NCI-H2081 treated with DMSO at 0.1 percent for 48 hours (cell line): ENCODE measurements around the gene S100A10.

Experiments
- DNase-seq: peaks from one replicate; lab custom pipeline; 2025; lab: John Stamatoyannopoulos, UW

Gene S100A10

GRCh38 chr1:152013664-152014237 is 20.1 kb upstream of the S100A10 start:
- DNase-seq = no peak

GRCh38 chr1:152009691-152010090 is 16.0 kb upstream of the S100A10 start:
- DNase-seq = no peak

GRCh38 chr1:152007047-152007446 is 13.4 kb upstream of the S100A10 start:
- no peak for DNase-seq

GRCh38 chr1:152005360-152005912 is 11.8 kb upstream of the S100A10 start:
- DNase-seq = no peak

GRCh38 chr1:152003846-152004442 is 10.3 kb upstream of the S100A10 start:
- DNase-seq = no peak

GRCh38 chr1:152002960-152003359 is 9.3 kb upstream of the S100A10 start:
- no peak for DNase-seq

GRCh38 chr1:152001631-152002584 is 8.2 kb upstream of the S100A10 start:
- peak; percentile 37 for DNase-seq

GRCh38 chr1:152000964-152001630 is 7.4 kb upstream of the S100A10 start:
- no peak for DNase-seq

GRCh38 chr1:151998611-151999362 is 5.1 kb upstream of the S100A10 start:
- DNase-seq = no peak

GRCh38 chr1:151997284-151997570 is 3.6 kb upstream of the S100A10 start:
- no peak for DNase-seq

GRCh38 chr1:151995774-151996173 is 2.1 kb upstream of the S100A10 start:
- no peak for DNase-seq

GRCh38 chr1:151994956-151995355 is 1.3 kb upstream of the S100A10 start:
- no peak for DNase-seq

- DNase-seq = no peak
Measured at GRCh38 chr1:151993084-151993733, 450 bp downstream of the S100A10 start.

GRCh38 chr1:151992303-151993083 is 1.2 kb downstream of the S100A10 start:
- no peak for DNase-seq

GRCh38 chr1:151991663-151992302 is 1.9 kb downstream of the S100A10 start:
- no peak for DNase-seq

GRCh38 chr1:151990856-151991198 is 2.8 kb downstream of the S100A10 start:
- no peak for DNase-seq

GRCh38 chr1:151990058-151990855 is 3.4 kb downstream of the S100A10 start:
- no peak for DNase-seq

- no peak for DNase-seq
Measured at GRCh38 chr1:151989211-151989862, 4.3 kb downstream of the S100A10 start.
